ENCODE measurements around the gene OR52I2. TPM values are rescaled to one million over a fixed set of nuclear protein-coding genes. Genes with fewer than 3 reads are reported as not detected.

Gene OR52I2
- total RNA-seq, 1 donor from 2014 or later, result not detected

DNA sequence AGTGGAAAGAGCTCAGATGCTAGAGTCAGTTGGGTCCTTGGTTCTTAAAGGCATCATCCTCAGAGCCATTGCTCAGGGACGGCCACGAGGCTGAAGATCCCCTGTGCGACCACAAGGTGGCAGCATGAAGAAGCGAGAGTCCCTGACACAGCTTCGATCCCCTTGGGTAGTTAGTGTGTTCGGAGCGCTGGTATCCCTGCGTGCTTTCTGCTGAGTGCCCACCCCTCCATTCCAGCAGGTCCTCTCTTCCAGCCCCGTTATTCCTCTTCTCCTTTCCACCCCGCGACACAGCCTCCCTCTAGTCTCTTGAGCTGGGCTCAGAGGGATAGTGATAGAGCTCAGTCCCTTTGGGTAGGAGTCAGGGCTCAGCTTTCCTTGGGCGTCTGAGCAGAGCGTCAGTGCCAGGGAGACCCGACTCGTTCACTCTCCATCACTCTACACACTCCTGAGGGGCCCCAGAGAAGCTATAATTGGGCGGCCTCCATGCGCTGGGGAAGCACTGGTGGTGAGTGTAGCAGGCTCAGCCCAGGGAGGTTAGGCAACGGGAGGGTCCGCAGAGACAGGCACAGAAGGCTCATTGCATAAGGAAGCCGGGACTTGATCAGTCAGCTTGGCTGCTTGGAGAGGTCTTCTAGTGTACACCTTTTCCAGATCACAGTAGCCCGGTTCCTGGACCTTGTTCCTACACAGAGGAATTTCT lies 55.6 kb downstream of the OR52I2 start, which contains the start of gene OR51D1:
Gene OR51D1 (plus strand): TSS at position 516 of the 700 bp plus-strand sequence. CDS start 2,314 bp downstream, outside the sequence.
- Histone ChIP-seq H3K9ac (ENCODE audit: low read depth in 1 of 3, low read length in 3 of 3) (peak within 1 kb of the TSS in 2 of 3 donors; percentile 44 to 47), H3K27ac (ENCODE audit: low read depth, low read length) (no peak within 1 kb of the TSS)

DNA sequence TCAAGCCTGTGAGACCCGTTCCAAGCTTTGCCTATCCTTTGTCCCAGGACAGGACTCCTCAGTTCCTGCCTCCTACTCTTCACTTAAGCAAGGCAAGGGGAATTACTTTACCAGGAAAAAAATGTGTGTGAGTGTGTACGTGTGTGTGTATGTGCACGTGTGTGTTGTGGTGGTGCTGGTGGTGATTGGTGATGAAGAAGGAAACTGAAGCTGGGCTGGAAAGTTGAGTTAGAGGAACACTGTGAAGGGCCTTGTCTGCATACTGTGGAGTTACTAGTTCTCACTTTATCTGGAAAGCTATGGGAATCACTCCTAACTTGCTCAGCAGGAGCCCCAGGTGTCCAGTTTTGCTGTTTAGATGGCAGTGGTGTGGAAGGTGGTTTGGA lies 56.1 kb downstream of the OR52I2 start:
- H3K9me3 ChIP-seq (ENCODE audit: control insufficient read depth in 3 of 3, low read length in 3 of 3), result no peaks in the 10 kb centered on the region
- H3K27me3 ChIP-seq (ENCODE audit: control insufficient read depth in 3 of 3, insufficient read depth in 3 of 3, low read length in 3 of 3), result no peaks in the 10 kb centered on the region
- peaks cover 0 to 5% (median 5%) of the 10 kb centered on the region in 3 donors for H3K4me1 ChIP-seq (ENCODE audit: control insufficient read depth in 3 of 3, insufficient read depth in 3 of 3, low read length in 3 of 3)
- H3K36me3 ChIP-seq (ENCODE audit: control insufficient read depth in 3 of 3, insufficient read depth in 3 of 3, low read length in 3 of 3), result no peaks in the 10 kb centered on the region
- H3K27ac ChIP-seq (ENCODE audit: low read depth, low read length), result no peak overlapping the region
- H3K9ac ChIP-seq (ENCODE audit: low read depth in 1 of 3, low read length in 3 of 3), result no peak overlapping the region
- H3K4me3 ChIP-seq (ENCODE audit: low read length in 3 of 3), result peak overlapping the region in 1 of 3 donors; percentile 68

More for the DNA sequence above, 55.6 kb downstream of the OR52I2 start, which contains the start of gene OR51D1:
- Histone ChIP-seq H3K9me3 (ENCODE audit: control insufficient read depth in 3 of 3, low read length in 3 of 3) (no peaks in the 10 kb centered on the region), H3K27me3 (ENCODE audit: control insufficient read depth in 3 of 3, insufficient read depth in 3 of 3, low read length in 3 of 3) (no peaks in the 10 kb centered on the region), H3K4me3 (ENCODE audit: low read length in 3 of 3) (peak within 1 kb of the TSS; percentile 48 to 73 (median 68)), H3K36me3 (ENCODE audit: control insufficient read depth in 3 of 3, insufficient read depth in 3 of 3, low read length in 3 of 3) (no peaks in the 10 kb centered on the region), H3K4me1 (ENCODE audit: control insufficient read depth in 3 of 3, insufficient read depth in 3 of 3, low read length in 3 of 3) (peaks cover 0 to 5% (median 3%) of the 10 kb centered on the region in 3 donors)

DNA sequence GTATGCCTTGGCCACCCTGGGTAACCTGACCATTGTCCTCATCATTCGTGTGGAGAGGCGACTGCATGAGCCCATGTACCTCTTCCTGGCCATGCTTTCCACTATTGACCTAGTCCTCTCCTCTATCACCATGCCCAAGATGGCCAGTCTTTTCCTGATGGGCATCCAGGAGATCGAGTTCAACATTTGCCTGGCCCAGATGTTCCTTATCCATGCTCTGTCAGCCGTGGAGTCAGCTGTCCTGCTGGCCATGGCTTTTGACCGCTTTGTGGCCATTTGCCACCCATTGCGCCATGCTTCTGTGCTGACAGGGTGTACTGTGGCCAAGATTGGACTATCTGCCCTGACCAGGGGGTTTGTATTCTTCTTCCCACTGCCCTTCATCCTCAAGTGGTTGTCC lies 58.4 kb downstream of the OR52I2 start:
- Histone ChIP-seq H3K9ac (ENCODE audit: low read depth in 1 of 3, low read length in 3 of 3) (no peak overlapping the region), H3K27me3 (ENCODE audit: control insufficient read depth in 3 of 3, insufficient read depth in 3 of 3, low read length in 3 of 3) (no peaks in the 10 kb centered on the region), H3K36me3 (ENCODE audit: control insufficient read depth in 3 of 3, insufficient read depth in 3 of 3, low read length in 3 of 3) (no peaks in the 10 kb centered on the region), H3K4me3 (ENCODE audit: low read length in 3 of 3) (no peak overlapping the region), H3K27ac (ENCODE audit: low read depth, low read length) (no peak overlapping the region), H3K4me1 (ENCODE audit: control insufficient read depth in 3 of 3, insufficient read depth in 3 of 3, low read length in 3 of 3) (peaks cover 7 to 12% (median 8%) of the 10 kb centered on the region in 3 donors), H3K9me3 (ENCODE audit: control insufficient read depth in 3 of 3, low read length in 3 of 3) (no peaks in the 10 kb centered on the region)

- Histone ChIP-seq H3K36me3 (ENCODE audit: control insufficient read depth in 3 of 3, insufficient read depth in 3 of 3, low read length in 3 of 3) (no peaks in the 10 kb centered on the region), H3K9ac (ENCODE audit: low read depth in 1 of 3, low read length in 3 of 3) (no peak overlapping the region), H3K4me1 (ENCODE audit: control insufficient read depth in 3 of 3, insufficient read depth in 3 of 3, low read length in 3 of 3) (peaks cover 18 to 26% (median 23%) of the 10 kb centered on the region in 3 donors), H3K4me3 (ENCODE audit: low read length in 3 of 3) (no peak overlapping the region), H3K9me3 (ENCODE audit: control insufficient read depth in 3 of 3, low read length in 3 of 3) (no peaks in the 10 kb centered on the region), H3K27me3 (ENCODE audit: control insufficient read depth in 3 of 3, insufficient read depth in 3 of 3, low read length in 3 of 3) (no peaks in the 10 kb centered on the region), H3K27ac (ENCODE audit: low read depth, low read length) (no peak overlapping the region)
These were observed 60.0 kb downstream of the OR52I2 start for GRCh38 chr11:4641501-4641900.

- H3K27me3 ChIP-seq (ENCODE audit: control insufficient read depth in 3 of 3, insufficient read depth in 3 of 3, low read length in 3 of 3), result no peaks in the 10 kb centered on the region
- no peak overlapping the region for H3K27ac ChIP-seq (ENCODE audit: low read depth, low read length)
- no peaks in the 10 kb centered on the region for H3K36me3 ChIP-seq (ENCODE audit: control insufficient read depth in 3 of 3, insufficient read depth in 3 of 3, low read length in 3 of 3)
- H3K4me1 ChIP-seq (ENCODE audit: control insufficient read depth in 3 of 3, insufficient read depth in 3 of 3, low read length in 3 of 3), result peaks cover 20 to 29% (median 26%) of the 10 kb centered on the region in 3 donors
- no peak overlapping the region for H3K4me3 ChIP-seq (ENCODE audit: low read length in 3 of 3)
- no peaks in the 10 kb centered on the region for H3K9me3 ChIP-seq (ENCODE audit: control insufficient read depth in 3 of 3, low read length in 3 of 3)
- no peak overlapping the region for H3K9ac ChIP-seq (ENCODE audit: low read depth in 1 of 3, low read length in 3 of 3)
These were observed 60.5 kb downstream of the OR52I2 start for GRCh38 chr11:4642043-4642442.

Other genes with a start within 250 kb of the OR52I2 start
- not detected for gene OR52B4, start 213.4 kb upstream of the OR52I2 start, total RNA-seq
- gene TRIM21, start 188.0 kb upstream of the OR52I2 start, total RNA-seq, result 19.3 TPM
- gene OR52K2, start 132.4 kb upstream of the OR52I2 start, total RNA-seq, result not detected
- gene OR52K1, start 99.1 kb upstream of the OR52I2 start, total RNA-seq, result not detected
- not detected for gene OR52M1, start 36.6 kb upstream of the OR52I2 start, total RNA-seq
- not detected for gene OR52I1, start 12.3 kb downstream of the OR52I2 start, total RNA-seq
- 6.8 TPM for gene TRIM68, start 26.5 kb downstream of the OR52I2 start, total RNA-seq
- not detected for gene OR51D1, start 55.7 kb downstream of the OR52I2 start, total RNA-seq
- gene OR51E1, start 62.2 kb downstream of the OR52I2 start, total RNA-seq, result 4.2 TPM
- gene OR51E2, start 116.1 kb downstream of the OR52I2 start, total RNA-seq, result 0.52 TPM
- gene MMP26, start 123.0 kb downstream of the OR52I2 start, total RNA-seq, result not detected
- gene OR51F1, start 188.2 kb downstream of the OR52I2 start, total RNA-seq, result not detected
- gene OR52R1, start 222.6 kb downstream of the OR52I2 start, total RNA-seq, result not detected
- gene OR51F2, start 239.6 kb downstream of the OR52I2 start, total RNA-seq, result not detected